Measurements from ENCODE around the gene MYL11. TPM values are rescaled to one million over a fixed set of nuclear protein-coding genes. Genes with fewer than 3 reads are reported as not detected.

MYL11 gene
- total and polyA plus RNA-seq, 12 donors, result 1.1 to 2.9 (median 2.7) TPM; not detected in 9

DNA sequence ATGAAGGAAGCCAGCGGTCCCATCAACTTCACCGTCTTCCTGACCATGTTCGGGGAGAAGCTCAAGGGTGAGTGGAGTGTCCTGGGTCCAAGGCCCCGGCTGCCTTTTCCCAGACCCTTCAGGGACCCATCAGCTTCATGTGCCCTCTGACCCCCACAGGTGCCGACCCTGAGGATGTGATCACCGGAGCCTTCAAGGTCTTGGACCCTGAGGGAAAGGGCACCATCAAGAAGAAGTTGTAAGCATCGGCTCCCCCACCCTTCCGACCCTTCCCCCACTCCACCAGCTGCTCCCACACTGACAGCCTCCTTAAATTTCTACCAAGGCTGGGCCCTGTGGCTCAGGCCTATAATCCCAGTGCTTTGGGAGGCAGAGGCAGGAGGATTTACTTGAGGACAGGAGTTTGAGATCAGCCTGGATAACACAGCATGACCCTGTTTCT, 1.9 kb downstream of the MYL11 start:
- Histone ChIP-seq H3K36me3 (replicated peaks in 1 of 2) (no peaks in the 10 kb centered on the region), H3K4me3 (no peak overlapping the region), H3K9me3 (replicated peaks in 1 of 3) (no peaks in the 10 kb centered on the region), H3K4me1 (replicated peaks in 1 of 2) (peaks cover 9 to 19% of the 10 kb centered on the region in 2 donors), H3K27me3 (no peaks in the 10 kb centered on the region), H3K27ac (peak overlapping the region in 1 of 5 donors; percentile 100)
- TF ChIP-seq, protein P1, sequence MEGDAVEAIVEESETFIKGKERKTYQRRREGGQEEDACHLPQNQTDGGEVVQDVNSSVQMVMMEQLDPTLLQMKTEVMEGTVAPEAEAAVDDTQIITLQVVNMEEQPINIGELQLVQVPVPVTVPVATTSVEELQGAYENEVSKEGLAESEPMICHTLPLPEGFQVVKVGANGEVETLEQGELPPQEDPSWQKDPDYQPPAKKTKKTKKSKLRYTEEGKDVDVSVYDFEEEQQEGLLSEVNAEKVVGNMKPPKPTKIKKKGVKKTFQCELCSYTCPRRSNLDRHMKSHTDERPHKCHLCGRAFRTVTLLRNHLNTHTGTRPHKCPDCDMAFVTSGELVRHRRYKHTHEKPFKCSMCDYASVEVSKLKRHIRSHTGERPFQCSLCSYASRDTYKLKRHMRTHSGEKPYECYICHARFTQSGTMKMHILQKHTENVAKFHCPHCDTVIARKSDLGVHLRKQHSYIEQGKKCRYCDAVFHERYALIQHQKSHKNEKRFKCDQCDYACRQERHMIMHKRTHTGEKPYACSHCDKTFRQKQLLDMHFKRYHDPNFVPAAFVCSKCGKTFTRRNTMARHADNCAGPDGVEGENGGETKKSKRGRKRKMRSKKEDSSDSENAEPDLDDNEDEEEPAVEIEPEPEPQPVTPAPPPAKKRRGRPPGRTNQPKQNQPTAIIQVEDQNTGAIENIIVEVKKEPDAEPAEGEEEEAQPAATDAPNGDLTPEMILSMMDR (IDR thresholded peaks at IDR 0.05), result no peak
- no peak for TF ChIP-seq POLR2A (IDR thresholded peaks at IDR 0.05)
- intact Hi-C loops (cut with DNase I), result no loop called here
- DNase-seq, result peak in 1 of 7 donors; percentile 29
- WGBS, 4 donors, result 82 to 91% (median 84%) methylated on average over 4 to 8 of the region's 8 CpGs

DNA sequence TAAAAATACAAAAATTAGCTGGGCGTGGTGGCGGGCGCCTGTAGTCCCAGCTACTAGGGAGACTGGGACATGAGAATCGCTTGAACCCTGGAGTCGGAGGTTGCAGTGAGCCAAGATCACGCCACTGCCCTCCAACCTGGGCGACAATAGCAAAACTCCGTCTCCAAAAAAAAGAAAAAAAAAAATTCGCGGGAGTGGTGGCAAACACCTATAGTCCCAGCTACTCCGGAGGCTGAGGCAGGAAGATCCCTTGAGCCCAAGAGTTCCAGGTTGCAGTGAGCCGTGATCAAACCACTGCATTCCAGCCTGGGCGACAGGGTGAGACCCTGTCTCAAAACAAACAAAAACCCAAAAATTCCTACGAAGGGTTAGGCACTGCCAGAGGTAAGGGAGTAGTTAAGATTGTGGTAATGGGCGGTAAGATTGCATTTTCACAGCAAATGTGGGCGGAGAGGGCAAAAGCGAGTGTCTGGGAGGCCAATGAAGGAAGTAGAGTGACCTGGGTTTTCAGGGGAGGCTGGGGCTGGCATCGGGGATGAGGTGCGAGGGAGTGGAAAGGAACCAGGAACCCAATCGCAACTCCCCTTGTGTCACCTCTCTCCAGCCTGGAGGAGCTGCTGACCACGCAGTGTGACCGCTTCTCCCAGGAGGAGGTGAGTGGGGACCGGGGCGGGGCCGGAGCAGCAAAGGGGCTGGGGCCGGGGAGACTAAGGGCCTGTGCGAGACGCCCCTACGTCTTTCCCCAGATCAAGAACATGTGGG, 2.6 kb downstream of the MYL11 start:
- WGBS, 4 donors, result 42 to 59% (median 45%) methylated on average over 22 to 29 of the region's 29 CpGs
- no peaks in the 10 kb centered on the region for H3K36me3 ChIP-seq (replicated peaks in 1 of 2)
- no peaks in the 10 kb centered on the region for H3K27me3 ChIP-seq
- TF ChIP-seq, protein P1 (IDR thresholded peaks at IDR 0.05), result no peak
- no peak for TF ChIP-seq POLR2A (IDR thresholded peaks at IDR 0.05)
- no peaks in the 10 kb centered on the region for H3K9me3 ChIP-seq (replicated peaks in 1 of 3)
- peak overlapping the region in 2 of 4 donors; percentile 48 to 76 for H3K4me3 ChIP-seq
- intact Hi-C loops (cut with DNase I), result no loop called here
- peak in 1 of 7 donors; percentile 42 for DNase-seq
- peaks cover 9 to 18% of the 10 kb centered on the region in 2 donors for H3K4me1 ChIP-seq (replicated peaks in 1 of 2)
- peak overlapping the region; percentile 98 to 100 (median 100) for H3K27ac ChIP-seq

DNA sequence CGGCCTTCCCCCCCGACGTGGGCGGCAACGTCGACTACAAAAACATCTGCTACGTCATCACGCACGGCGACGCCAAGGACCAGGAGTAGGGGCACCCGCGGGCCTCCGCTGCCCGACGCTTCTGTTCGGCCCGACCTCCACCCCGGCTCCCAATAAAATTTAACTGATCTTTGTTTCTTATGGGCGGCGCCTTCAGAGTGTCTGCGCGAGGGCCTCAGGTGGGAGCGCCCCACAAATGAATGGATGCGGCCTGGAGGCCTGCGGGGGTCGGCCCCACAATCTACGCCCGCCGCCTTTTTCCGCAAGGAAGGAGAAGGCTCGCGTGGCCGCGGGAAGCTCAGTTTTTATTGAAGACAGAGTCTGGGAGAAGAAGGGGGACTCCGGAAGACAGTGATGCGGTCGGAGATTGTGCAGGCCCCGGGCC, 3.2 kb downstream of the MYL11 start:
- WGBS, 4 donors, result 0 to 17% (median 0%) methylated on average over 1 to 39 of the region's 39 CpGs
- H3K36me3 ChIP-seq (replicated peaks in 1 of 2), result no peaks in the 10 kb centered on the region
- peaks cover 9 to 18% of the 10 kb centered on the region in 2 donors for H3K4me1 ChIP-seq (replicated peaks in 1 of 2)
- H3K9me3 ChIP-seq (replicated peaks in 1 of 3), result no peaks in the 10 kb centered on the region
- intact Hi-C loops (cut with DNase I), result no loop called here
- DNase-seq, result peak; percentile 90 to 98 (median 94)
- peak overlapping the region in 2 of 4 donors; percentile 48 to 76 for H3K4me3 ChIP-seq
- TF ChIP-seq POLR2A (IDR thresholded peaks at IDR 0.05), result peak; percentile 64 to 67
- TF ChIP-seq, protein P1 (IDR thresholded peaks at IDR 0.05), result no peak
- no peaks in the 10 kb centered on the region for H3K27me3 ChIP-seq
- peak overlapping the region; percentile 98 to 100 (median 100) for H3K27ac ChIP-seq

DNA sequence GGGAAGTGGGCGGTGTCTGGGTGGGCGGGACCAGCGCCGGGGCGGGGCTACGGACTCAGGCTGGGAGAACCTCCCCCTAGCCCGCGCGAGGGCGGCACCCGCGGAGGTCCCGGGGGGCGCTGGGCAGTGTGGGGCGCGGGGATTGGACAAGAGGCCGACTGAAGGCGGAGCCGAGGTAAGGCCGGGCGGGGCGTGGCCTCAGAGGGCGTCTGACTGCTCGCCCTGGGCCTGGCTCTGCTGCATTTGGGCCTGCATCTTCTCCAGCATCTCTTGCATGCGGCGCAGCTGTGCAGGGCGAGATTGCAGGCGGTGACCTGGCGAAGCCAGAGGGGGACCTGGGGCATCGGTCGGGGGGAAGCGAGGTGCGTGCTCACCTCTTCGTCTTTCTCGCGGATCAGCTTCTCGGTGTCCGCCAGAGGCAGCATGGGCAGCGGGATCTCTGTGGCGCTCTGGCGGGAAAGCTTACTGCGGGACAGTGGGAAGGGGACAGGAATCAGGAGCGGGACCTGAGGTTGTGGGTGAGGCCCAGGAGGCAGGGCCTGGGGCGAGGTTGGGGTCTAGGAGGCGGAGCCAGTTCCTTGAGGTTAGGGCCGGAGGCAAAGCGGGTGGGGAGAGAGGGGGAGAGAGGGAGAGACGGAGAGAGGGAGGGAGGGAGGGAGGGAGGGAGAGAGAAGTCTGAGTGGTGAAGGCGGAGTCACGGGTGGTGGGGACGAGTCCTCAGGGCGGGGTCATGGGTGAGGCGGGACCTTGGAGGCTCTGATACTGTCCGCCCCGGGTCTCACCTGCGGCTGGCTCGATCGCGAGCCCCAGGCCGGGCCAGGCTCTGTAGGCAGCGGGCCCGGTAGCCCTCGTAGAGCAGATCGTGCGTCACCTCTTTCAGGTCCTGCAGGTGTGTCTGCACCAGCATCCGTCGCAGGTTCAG, 3.9 kb downstream of the MYL11 start:
- peak; percentile 98 to 99 (median 99) for DNase-seq

More for the DNA sequence above, 3.9 kb downstream of the MYL11 start:
- Histone ChIP-seq H3K4me3 (peak overlapping the region; percentile 73 to 92 (median 77)), H3K27me3 (no peaks in the 10 kb centered on the region), H3K27ac (peak overlapping the region; percentile 98 to 100 (median 100)), H3K4me1 (replicated peaks in 1 of 2) (peaks cover 9 to 18% of the 10 kb centered on the region in 2 donors), H3K9me3 (replicated peaks in 1 of 3) (no peaks in the 10 kb centered on the region), H3K36me3 (replicated peaks in 1 of 2) (no peaks in the 10 kb centered on the region)
- intact Hi-C loops (cut with DNase I), result no loop called here
- peak in 1 of 2 donors; percentile 73 for TF ChIP-seq POLR2A (IDR thresholded peaks at IDR 0.05)
- TF ChIP-seq, protein P1 (IDR thresholded peaks at IDR 0.05), result peak in 4 of 6 experiments; percentile 16 to 28 (median 24)
- 0 to 1% (median 0%) methylated on average over 15 to 65 of the region's 67 CpGs for WGBS, 4 donors

Measured in adrenal gland (tissue), 12 donors.